GM12872 (cell line): ENCODE results near the gene HSBP1L1.
A peak's percentile ranks its signal among the peaks of the same experiment; 100 is the strongest.

Experiments
- CTCF ChIP-seq: IDR thresholded peaks from 3 replicates; pipeline ENCODE4 v1.5.1; 2011; ENCODE audit warnings: low read depth, mild to moderate bottlenecking, low read length, moderate library complexity; ENCODE audit not compliant: insufficient read depth

The HSBP1L1 gene

GRCh38 chr18:79980585-79980984 is 16.1 kb downstream of the HSBP1L1 start:
- no peak for TF ChIP-seq CTCF

- TF ChIP-seq CTCF: no peak
Measured at GRCh38 chr18:79982736-79983135, 18.3 kb downstream of the HSBP1L1 start.

- TF ChIP-seq CTCF: no peak
Measured at GRCh38 chr18:79983253-79983652, 18.8 kb downstream of the HSBP1L1 start.

- no peak for TF ChIP-seq CTCF
Measured at GRCh38 chr18:79983793-79984192, 19.4 kb downstream of the HSBP1L1 start.

- no peak for TF ChIP-seq CTCF
Measured at GRCh38 chr18:79985172-79985571, 20.7 kb downstream of the HSBP1L1 start.

GRCh38 chr18:79986726-79987125 is 22.3 kb downstream of the HSBP1L1 start:
- TF ChIP-seq CTCF: no peak

GRCh38 chr18:79987566-79987965 is 23.1 kb downstream of the HSBP1L1 start:
- no peak for TF ChIP-seq CTCF

GRCh38 chr18:79988071-79988450 is 23.6 kb downstream of the HSBP1L1 start:
- TF ChIP-seq CTCF: peak; percentile 47
